Heart left ventricle (tissue), 13 donors: ENCODE results near the gene SERPINB13.

Experiments used
- CTCF ChIP-seq, 12 donors: fragments of 200-600 bp; sonication (generic) in 4 of 12; IDR thresholded peaks; one replicate each; pipeline versions ENCODE4 v1.5.0 to v1.8.0; 2018 to 2022; ENCODE audit warnings: antibody characterized with exemption in 12 of 12, mild to moderate bottlenecking in 5 of 12
- POLR2A ChIP-seq, 2 donors: fragments of 450-650 bp; IDR thresholded peaks; one replicate each; pipeline ENCODE4 v1.6.1; 2017; ENCODE audit warnings: antibody characterized with exemption in 2 of 2, mild to moderate bottlenecking in 2 of 2, moderate library complexity in 2 of 2
- donor health status: ischemic (EF 13 %, LVEDD 7.1; RV severe dilation, severe dysfunction).
- donor health status: DM: no; HTN: yes; CAD: no.
- donor health status: DM: no; HTN: no; CAD: no.
- donor health status: ischemic (EF 25% LVEDD 6.9; RV normal size, moderate dysfunction).
- donor health status: ischemic (EF 25% LVEDD 5.7; RV mildly dilated, moderate dysfunction).
- donor health status: ischemic (EF 35%, LVEDD 5.7; RV mildly dilated, moderate dysfunction).
- donor health status: nonischemic (EF 11% LVEDD 7.7; RV severe dilation, severe dysfunction).
- donor health status: DM: yes; HTN: yes; CAD: no.
- donor health status: PGD.
- donor health status: ischemic (EF 29% LVEDD 5.4; RV normal size, mild dysfunction).
- donor health status: nonischemic (EF 23%, LVEDD 6.1; RV moderate dilation, normal function).

GRCh38 chr18:63648241-63648640 lies 61.1 kb downstream of the SERPINB13 start:
- no peak for TF ChIP-seq CTCF (IDR thresholded peaks at IDR 0.05)
- no peak for TF ChIP-seq POLR2A (IDR thresholded peaks at IDR 0.05)
